Endometrium (tissue), 2 donors: ENCODE measurements around the gene MRPL17.

Experiments used
- FAIRE-seq: peaks from 2 replicates; lab custom pipeline; 2012; peaks lifted over from hg19 to GRCh38; lab: Jason Lieb, UNC
- donor health status: control.
- donor health status: control.

Gene MRPL17

GRCh38 chr11:6682591-6682935, 577 bp downstream of the MRPL17 start:
- no peak for FAIRE-seq

- FAIRE-seq, result no peak
Observed at GRCh38 chr11:6681949-6682348, 1.2 kb downstream of the MRPL17 start.

- FAIRE-seq, result no peak
Observed at GRCh38 chr11:6681505-6681904, 1.6 kb downstream of the MRPL17 start.

GRCh38 chr11:6677018-6677417, 6.1 kb downstream of the MRPL17 start:
- FAIRE-seq, result no peak

- FAIRE-seq, result no peak
Observed at GRCh38 chr11:6674862-6675261, 8.3 kb downstream of the MRPL17 start.

- FAIRE-seq, result no peak
Observed at GRCh38 chr11:6674219-6674597, 8.9 kb downstream of the MRPL17 start.

GRCh38 chr11:6673523-6674218, 9.5 kb downstream of the MRPL17 start:
- FAIRE-seq, result no peak

GRCh38 chr11:6671991-6672390, 11.1 kb downstream of the MRPL17 start:
- no peak for FAIRE-seq

- no peak for FAIRE-seq
Observed at GRCh38 chr11:6670202-6670830, 12.8 kb downstream of the MRPL17 start.

GRCh38 chr11:6667733-6668374, 15.3 kb downstream of the MRPL17 start:
- FAIRE-seq, result no peak

GRCh38 chr11:6666302-6667183, 16.6 kb downstream of the MRPL17 start:
- FAIRE-seq, result no peak

GRCh38 chr11:6664551-6664950, 18.6 kb downstream of the MRPL17 start:
- FAIRE-seq, result no peak

GRCh38 chr11:6663794-6664469, 19.2 kb downstream of the MRPL17 start:
- no peak for FAIRE-seq

- FAIRE-seq, result no peak
Observed at GRCh38 chr11:6660712-6661111, 22.4 kb downstream of the MRPL17 start.

GRCh38 chr11:6658647-6659046, 24.5 kb downstream of the MRPL17 start:
- no peak for FAIRE-seq

- FAIRE-seq, result no peak
Observed at GRCh38 chr11:6657346-6657745, 25.8 kb downstream of the MRPL17 start.

- no peak for FAIRE-seq
Observed at GRCh38 chr11:6656936-6657335, 26.2 kb downstream of the MRPL17 start.

GRCh38 chr11:6656584-6656915, 26.6 kb downstream of the MRPL17 start:
- no peak for FAIRE-seq

GRCh38 chr11:6655790-6656583, 27.2 kb downstream of the MRPL17 start, which contains the start of gene DCHS1:
DCHS1 (minus strand) TSS chr11:6655809; CDS start chr11:6641613, 14,196 bp downstream.
- no peak for FAIRE-seq

GRCh38 chr11:6655020-6655789, 27.9 kb downstream of the MRPL17 start:
- no peak for FAIRE-seq
